A673 (cell line): ENCODE results near the gene ORAI2. TPM values are rescaled to one million over a fixed set of nuclear protein-coding genes. Genes with fewer than 3 reads are reported as not detected.

Experiments used
- BruUV-seq: library from RNA; stranded (reverse); fragments of 400-500 nt; replicated peaks from 2 replicates; lab custom pipeline; 2021; lab: Mats Ljungman, UMichigan
- CTCF ChIA-PET: fragments of 300-600 bp; sonication (Branson Sonifier 250); formaldehyde crosslinking; loops from one replicate; lab custom pipeline; 2022; ENCODE audit warnings: antibody characterized with exemption; lab: Charles Lee
- POLR2A ChIA-PET: fragments of 300-600 bp; sonication (Branson Sonifier 250); formaldehyde crosslinking; loops from one replicate; lab custom pipeline; 2022; ENCODE audit warnings: antibody characterized with exemption; ENCODE audit not compliant: low non-redundant PET; lab: Charles Lee
- DNase-seq: peaks from one replicate; pipeline ENCODE4 v3.0.0-alpha.2; 2015; ENCODE audit warnings: low spot score
- H3K27ac ChIP-seq: fragments of 200-600 bp; sonication (generic); 2 replicates; pipeline ENCODE4 v1.5.1; 2016; ENCODE audit warnings: mixed run types, low read depth, mild to moderate bottlenecking, mixed read lengths, antibody characterized with exemption, low read length; ENCODE audit not compliant: poor library complexity, severe bottlenecking
- H3K27me3 ChIP-seq: fragments of 200-600 bp; sonication (generic); replicated peaks from 2 replicates; pipeline ENCODE4 v1.6.1; 2017; ENCODE audit warnings: mixed run types, low read depth, mild to moderate bottlenecking, mixed read lengths, antibody characterized with exemption, low read length; ENCODE audit not compliant: insufficient read depth, poor library complexity
- H3K36me3 ChIP-seq: fragments of 200-600 bp; sonication (generic); 2 replicates; pipeline ENCODE4 v1.6.1; 2016; ENCODE audit warnings: mixed run types, mild to moderate bottlenecking, mixed read lengths, antibody characterized with exemption, low read length; ENCODE audit not compliant: insufficient read depth, poor library complexity, severe bottlenecking
- H3K4me1 ChIP-seq: fragments of 200-600 bp; sonication (generic); 2 replicates; pipeline ENCODE4 v1.6.1; 2017; ENCODE audit warnings: mixed run types, mild to moderate bottlenecking, mixed read lengths, antibody characterized with exemption, low read length; ENCODE audit not compliant: insufficient read depth, poor library complexity, severe bottlenecking
- H3K4me3 ChIP-seq: fragments of 200-600 bp; sonication (generic); 2 replicates; pipeline ENCODE4 v1.5.1; 2016; ENCODE audit warnings: low read depth, mixed run types, mild to moderate bottlenecking, mixed read lengths, low read length; ENCODE audit not compliant: poor library complexity, severe bottlenecking
- H3K9me3 ChIP-seq: fragments of 200-600 bp; sonication (generic); 2 replicates; pipeline ENCODE4 v1.6.1; 2016; ENCODE audit warnings: mixed run types, low read depth, mild to moderate bottlenecking, mixed read lengths, antibody characterized with exemption, low read length; ENCODE audit not compliant: poor library complexity, severe bottlenecking
- CTCF ChIP-seq: fragments of 300-800, 200-600 bp; sonication (generic); conservative IDR thresholded peaks from 2 replicates; pipeline ENCODE4 v1.5.1; 2017; ENCODE audit warnings: low read depth, mild to moderate bottlenecking, antibody characterized with exemption, low read length, moderate library complexity, mixed read lengths
- EZH2 ChIP-seq: fragments of 200-600 bp; sonication (generic); IDR thresholded peaks from 2 replicates; pipeline ENCODE4 v1.6.1; 2017; ENCODE audit warnings: borderline replicate concordance, low read depth, mild to moderate bottlenecking, mixed read lengths, antibody characterized with exemption, low read length; ENCODE audit not compliant: poor library complexity, severe bottlenecking
- intact Hi-C: fragments of 100-400 bp; cut with micrococcal nuclease; formaldehyde crosslinking; loops from one replicate; pipeline ENCODE4 v1.10.0; 2022; ENCODE audit not compliant: unreplicated experiment
- total RNA-seq: library from RNA; stranded (reverse); gene quantifications from 2 replicates; pipeline ENCODE4 v1.2.3, GENCODE V29; 2021

Gene ORAI2
- total RNA-seq, 1 experiment from 2014 or later: 35.2 TPM

- Histone ChIP-seq H3K27ac (no peak overlapping the region), H3K9me3 (no peaks in the 10 kb centered on the region), H3K4me1 (no peaks in the 10 kb centered on the region), H3K27me3 (no peaks in the 10 kb centered on the region), H3K36me3 (peaks cover 66% of the 10 kb centered on the region), H3K4me3 (no peak overlapping the region)
- no TSS peak for BruUV-seq
- no peak for DNase-seq
- POLR2A ChIA-PET: no interaction called here
- intact Hi-C loops: no loop called here
- CTCF ChIA-PET: no interaction called here
- TF ChIP-seq EZH2: no peak
- no peak for TF ChIP-seq CTCF
Measured at GRCh38 chr7:102415685-102416225, 17.6 kb upstream of the ORAI2 start.

- TF ChIP-seq EZH2 (no peak), CTCF (no peak)
- intact Hi-C loops: no loop called here
- CTCF ChIA-PET: no interaction called here
- H3K4me1 ChIP-seq: no peaks in the 10 kb centered on the region
- no TSS peak for BruUV-seq
- H3K27me3 ChIP-seq: no peaks in the 10 kb centered on the region
- peaks cover 64% of the 10 kb centered on the region for H3K36me3 ChIP-seq
- no peak overlapping the region for H3K4me3 ChIP-seq
- POLR2A ChIA-PET: no interaction called here
- no peak overlapping the region for H3K27ac ChIP-seq
- H3K9me3 ChIP-seq: no peaks in the 10 kb centered on the region
- no peak for DNase-seq
Measured at GRCh38 chr7:102416406-102416805, 17.0 kb upstream of the ORAI2 start.

- TF ChIP-seq EZH2: no peak
- TF ChIP-seq CTCF: no peak
- ChIA-PET CTCF (interaction anchor here (0.6 kb wide), 1 partner anchor 1224 kb away, joined by 9 read pairs; no protein-coding TSS in a partner anchor), POLR2A (no interaction called here)
- Histone ChIP-seq H3K27me3 (no peaks in the 10 kb centered on the region), H3K27ac (no peak overlapping the region), H3K9me3 (no peaks in the 10 kb centered on the region), H3K4me1 (no peaks in the 10 kb centered on the region), H3K36me3 (peaks cover 58% of the 10 kb centered on the region), H3K4me3 (no peak overlapping the region)
- BruUV-seq: no TSS peak
- DNase-seq: no peak
- intact Hi-C loops: no loop called here
Measured at GRCh38 chr7:102417105-102417504, 16.3 kb upstream of the ORAI2 start.
